GM12892 (cell line): Measurements from ENCODE around the gene SLC9A1.

Source experiments
- POLR2A ChIP-seq: IDR thresholded peaks from 2 replicates; pipeline ENCODE4 v1.6.1; 2011; ENCODE audit warnings: low read depth, low read length, control low read depth
- TAF1 ChIP-seq: IDR thresholded peaks from 2 replicates; pipeline ENCODE4 v1.6.1; 2011; ENCODE audit warnings: low read depth, mild to moderate bottlenecking, control low read depth, low read length, borderline replicate concordance

GRCh38 chr1:27100335-27101053 lies 54.4 kb downstream of the SLC9A1 start:
- TF ChIP-seq POLR2A = no peak
- no peak for TF ChIP-seq TAF1
